ENCODE data around the gene IL36A.

- TF ChIP-seq, protein P1, sequence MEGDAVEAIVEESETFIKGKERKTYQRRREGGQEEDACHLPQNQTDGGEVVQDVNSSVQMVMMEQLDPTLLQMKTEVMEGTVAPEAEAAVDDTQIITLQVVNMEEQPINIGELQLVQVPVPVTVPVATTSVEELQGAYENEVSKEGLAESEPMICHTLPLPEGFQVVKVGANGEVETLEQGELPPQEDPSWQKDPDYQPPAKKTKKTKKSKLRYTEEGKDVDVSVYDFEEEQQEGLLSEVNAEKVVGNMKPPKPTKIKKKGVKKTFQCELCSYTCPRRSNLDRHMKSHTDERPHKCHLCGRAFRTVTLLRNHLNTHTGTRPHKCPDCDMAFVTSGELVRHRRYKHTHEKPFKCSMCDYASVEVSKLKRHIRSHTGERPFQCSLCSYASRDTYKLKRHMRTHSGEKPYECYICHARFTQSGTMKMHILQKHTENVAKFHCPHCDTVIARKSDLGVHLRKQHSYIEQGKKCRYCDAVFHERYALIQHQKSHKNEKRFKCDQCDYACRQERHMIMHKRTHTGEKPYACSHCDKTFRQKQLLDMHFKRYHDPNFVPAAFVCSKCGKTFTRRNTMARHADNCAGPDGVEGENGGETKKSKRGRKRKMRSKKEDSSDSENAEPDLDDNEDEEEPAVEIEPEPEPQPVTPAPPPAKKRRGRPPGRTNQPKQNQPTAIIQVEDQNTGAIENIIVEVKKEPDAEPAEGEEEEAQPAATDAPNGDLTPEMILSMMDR (IDR thresholded peaks at IDR 0.05), result no peak
- no peak for TF ChIP-seq POLR2AphosphoS5 (IDR thresholded peaks at IDR 0.05)
- TF ChIP-seq POLR2A (IDR thresholded peaks at IDR 0.05), result no peak
These were observed 10.6 kb upstream of the IL36A start for GRCh38 chr2:112994648-112995047.

Data from upper lobe of left lung (tissue), 4 donors.